Measurements from ENCODE around the gene SLC44A1.

Gene SLC44A1

DNA sequence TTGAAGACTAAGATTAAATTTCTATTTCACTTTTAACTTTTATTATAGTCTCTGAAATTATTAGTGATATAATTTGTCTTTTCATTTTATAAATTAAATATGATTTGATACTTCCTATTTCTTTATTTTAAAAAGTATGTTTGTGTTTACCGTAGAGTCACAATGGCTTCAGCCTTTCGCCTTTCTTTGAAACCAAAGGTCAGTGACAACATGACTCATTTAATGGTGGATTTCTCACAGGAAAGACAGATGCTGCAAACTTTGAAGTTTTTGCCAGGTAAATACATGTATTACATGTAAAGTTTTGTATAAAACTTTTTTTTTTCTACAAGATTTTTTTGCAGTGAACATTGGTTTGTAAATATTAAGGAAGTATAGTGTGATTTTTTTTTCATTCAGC, 239.8 kb downstream of the SLC44A1 start:
- DNase-seq: no peak

DNA sequence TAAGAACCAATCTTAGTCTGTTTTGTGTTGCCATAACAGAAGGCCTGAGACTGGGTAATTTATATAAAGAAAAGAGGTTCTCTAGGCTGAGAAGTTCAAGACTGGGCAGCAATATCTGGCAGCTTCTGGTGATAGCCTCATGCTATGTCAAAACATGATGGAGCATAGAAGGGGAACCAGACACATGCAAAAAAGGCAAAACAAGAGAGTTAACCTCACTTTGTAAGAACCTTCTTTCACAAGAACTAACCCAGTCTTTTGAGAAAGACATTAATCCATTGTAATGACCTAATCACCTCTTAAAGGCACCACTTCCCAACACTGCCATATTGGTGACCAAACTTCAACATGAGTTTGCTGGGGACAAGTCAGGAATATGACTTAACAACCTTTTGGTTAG, 240.7 kb downstream of the SLC44A1 start:
- DNase-seq: no peak

All from stimulated activated naive CD4-positive, alpha-beta T cell (primary cell).